GM21737 (cell line): ENCODE data around the gene STRADA.

Source experiments
- ATAC-seq: cut with Tn5 transposase; IDR thresholded peaks from one replicate; pipeline ENCODE4 v1.9.1; 2021; ENCODE audit warnings: mild to moderate bottlenecking, moderate library complexity; ENCODE audit not compliant: unreplicated experiment

STRADA gene

GRCh38 chr17:63686138-63686685 is 55.4 kb downstream of the STRADA start:
- ATAC-seq = no peak

- ATAC-seq = no peak
Measured at GRCh38 chr17:63685578-63685977, 56.0 kb downstream of the STRADA start.

DNA sequence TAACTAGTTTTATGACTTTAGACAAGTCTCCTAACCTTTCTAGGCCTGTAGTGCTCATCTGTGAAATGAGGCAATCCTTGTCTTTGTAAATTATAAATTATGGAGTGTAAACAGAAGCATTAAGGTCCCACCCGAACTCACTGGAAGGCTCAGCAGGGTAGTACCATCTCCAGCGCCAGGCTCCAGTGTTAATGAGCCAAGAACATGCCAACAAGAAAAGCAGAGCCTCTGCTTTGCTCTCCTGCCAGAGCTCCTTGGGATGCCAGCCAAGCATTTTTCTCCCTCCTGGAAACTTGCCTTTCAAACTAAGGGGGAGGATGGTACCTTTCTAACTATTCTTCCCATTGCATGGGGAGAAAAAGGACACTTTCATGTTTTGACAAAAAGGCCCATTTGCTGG is 56.6 kb downstream of the STRADA start:
- no peak for ATAC-seq

DNA sequence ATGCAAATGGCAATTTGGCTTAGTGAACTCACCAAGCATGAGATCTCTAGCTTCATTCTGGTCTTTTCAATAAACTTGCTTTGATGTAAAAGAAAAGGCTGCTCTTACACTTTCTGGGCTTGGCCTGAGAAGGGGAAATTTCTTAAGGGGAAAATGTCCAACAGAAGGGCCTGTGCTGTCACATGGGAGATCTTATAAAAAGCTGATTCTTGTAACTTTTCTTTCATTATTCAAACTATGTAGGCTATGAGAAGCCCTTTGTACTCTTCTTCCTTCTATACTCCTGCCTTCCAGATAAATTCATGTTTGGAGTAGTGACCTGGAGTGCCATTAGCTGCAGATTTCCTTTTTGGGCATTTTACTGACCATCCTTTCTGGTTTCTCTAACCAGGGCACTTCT is 58.6 kb downstream of the STRADA start:
- no peak for ATAC-seq

DNA sequence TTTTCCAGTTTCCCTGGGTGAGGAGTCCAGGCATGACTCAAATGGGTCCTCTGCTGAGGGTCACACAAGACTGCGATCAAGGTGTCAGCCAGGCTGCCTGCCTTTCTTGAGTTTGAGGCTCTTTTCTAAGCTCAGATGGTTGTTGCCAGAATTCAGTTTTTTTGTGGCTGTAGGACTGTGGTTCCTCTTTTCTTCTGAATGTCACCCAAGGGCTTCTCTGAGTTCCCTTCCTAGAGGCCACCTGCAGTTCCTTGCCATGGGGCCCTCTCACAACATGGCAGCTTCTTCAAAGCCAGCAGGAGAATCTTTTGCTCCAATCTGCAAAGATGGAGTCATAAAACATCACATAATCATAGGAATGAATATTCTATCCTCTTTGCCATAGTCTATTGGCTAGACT is 59.2 kb downstream of the STRADA start:
- ATAC-seq = no peak

DNA sequence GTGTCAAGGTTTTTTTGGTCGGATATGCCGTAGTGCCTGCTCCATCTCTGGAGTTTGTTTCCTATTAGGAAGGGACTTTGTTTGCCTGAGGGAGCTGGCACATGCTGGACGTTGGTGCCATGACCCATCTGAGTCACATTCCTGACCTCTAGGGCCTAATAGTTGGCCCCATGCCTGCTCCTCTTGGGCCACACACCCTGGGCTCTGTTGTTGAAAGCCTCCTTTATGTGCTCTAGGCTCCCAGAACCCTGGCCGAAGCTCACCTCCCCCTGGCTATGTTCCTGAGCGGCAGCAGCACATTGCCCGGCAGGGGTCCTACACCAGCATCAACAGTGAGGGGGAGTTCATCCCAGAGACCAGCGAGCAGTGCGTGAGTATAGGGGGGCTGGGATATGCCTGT is 60.1 kb downstream of the STRADA start:
- no peak for ATAC-seq

- ATAC-seq = no peak
Measured at GRCh38 chr17:63680700-63681099, 60.9 kb downstream of the STRADA start.

- no peak for ATAC-seq
Measured at GRCh38 chr17:63679214-63679613, 62.4 kb downstream of the STRADA start.

DNA sequence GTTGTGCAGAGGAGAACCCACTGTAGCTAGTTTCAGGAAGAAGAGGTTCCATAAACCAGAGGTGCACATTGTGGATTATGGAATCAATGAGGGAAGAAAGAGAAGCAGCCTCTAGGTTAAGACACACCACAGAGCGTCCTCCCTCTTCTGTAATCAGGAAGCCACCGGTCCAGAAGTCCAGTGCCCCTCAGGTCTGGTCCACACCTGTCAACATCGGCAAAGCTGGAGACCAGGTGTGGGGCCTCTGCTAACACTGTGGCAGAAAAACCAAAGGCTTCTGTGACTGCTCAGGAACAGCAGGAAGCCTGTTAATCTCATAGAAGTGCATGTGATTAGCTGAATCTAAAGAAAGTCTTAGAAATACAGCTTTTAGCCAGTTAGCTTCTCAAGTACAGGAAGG is 65.0 kb downstream of the STRADA start:
- no peak for ATAC-seq

DNA sequence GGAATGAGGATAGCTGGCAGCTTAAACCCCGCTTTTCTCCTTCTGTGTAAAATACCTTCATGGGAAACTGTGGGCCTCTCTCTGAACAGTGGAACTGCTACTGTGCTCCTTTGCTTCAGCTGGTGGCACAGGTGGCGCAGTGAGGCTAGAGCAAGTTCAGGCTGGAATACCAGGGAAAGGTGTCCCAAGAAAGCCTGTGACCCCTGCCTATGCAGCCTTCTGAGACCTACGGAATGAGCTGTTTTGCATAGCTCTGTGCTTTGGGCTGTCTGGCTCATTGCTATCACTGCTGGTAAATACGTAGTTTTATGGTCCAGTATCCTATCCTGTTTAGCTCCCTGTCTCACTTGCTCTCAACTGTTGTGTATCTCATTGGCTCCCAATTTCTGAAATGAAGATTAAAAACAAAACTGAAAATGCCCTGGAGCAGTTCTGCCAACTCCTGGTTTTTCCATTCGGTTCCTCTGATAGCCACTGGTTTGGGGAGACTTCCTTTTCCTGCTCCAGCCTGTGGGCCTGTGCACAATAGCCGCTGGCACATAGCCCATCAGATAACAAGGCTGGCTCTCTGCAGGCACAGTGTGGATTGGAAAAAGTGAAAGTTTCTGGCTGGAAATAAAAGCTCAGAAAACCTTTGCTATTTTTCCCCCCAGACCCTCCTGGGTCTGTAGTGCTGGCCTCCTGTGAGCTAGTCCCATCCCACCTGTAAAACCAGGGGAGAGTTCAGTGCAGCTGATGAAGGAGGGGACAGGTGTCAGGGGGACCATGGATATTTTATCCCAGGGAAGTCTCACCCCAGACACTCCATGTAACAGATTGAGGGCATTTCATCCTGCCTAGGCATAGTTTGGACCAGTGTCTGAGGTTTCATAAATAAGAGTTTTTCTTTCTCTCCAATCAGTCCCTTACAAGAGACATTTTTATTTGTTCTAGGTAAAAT is 65.7 kb downstream of the STRADA start:
- ATAC-seq = no peak

DNA sequence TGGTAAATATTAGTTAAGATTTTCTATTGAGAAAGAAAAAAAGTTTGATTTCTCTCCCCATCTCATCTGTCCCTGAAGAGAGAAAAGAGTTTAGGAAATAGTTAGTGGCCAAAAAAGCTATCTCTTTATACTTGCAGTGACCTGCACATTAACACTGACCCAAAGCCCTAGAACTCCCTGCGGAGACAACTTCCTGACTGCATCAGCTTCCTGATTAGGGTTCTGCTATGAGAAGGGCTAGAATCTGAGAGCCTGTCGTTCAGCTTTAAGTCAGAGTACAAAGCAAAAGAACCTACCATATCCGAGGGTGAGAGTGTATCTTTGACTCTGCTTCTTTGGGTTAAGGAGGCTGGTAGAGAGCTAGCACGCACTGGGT is 66.4 kb downstream of the STRADA start:
- no peak for ATAC-seq

DNA sequence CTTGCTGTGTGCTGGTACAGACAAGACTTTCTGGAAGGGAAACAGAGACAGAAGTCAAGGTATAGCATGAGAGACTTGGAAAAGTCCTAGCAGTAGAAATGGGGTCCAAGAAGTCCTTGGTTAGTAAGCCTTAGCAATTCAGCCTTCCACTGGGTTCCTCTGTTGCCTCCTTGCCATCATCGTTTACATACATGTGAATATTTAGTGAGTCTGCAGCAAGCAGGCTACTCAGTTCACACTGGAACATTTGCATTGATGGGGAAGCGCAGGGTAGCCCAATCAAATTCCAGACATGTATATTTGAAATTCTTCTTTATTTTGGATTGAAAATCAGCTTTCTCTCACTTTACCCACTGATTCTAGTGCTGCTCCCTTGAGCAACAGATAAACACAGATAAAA is 68.7 kb downstream of the STRADA start:
- ATAC-seq = no peak

DNA sequence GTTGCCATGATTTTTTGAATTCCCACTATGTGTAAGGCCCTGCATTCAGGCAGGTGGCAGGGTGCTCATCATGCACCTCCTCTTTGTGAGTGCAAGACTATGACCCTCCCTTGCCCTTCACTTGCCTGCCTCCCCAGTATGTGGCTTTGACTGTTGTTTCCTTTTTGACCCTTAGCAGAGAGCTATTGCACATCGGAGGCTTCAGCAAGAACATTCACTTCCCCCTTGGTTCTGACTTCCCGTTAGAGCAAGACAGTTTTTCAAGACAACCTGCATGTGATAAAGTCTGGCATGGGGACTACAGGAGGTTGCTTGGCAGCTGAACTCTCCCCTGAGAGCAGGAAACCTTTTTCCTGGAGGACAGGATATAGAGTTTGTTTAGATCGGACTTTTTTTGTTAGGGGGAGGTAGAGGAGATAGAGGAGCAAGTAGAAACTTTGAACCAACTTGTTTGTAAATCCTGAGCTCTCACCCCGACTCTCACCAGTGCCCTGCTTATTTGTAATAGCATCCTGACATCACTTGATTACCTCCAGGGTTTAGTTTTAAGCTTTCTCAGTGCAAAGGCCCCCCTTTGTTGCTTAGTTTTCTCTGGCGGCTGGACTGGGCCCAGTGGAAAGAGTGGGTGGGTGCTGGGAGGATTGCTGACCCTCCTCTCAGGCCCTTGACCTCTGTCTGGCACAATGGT is 75.9 kb downstream of the STRADA start:
- no peak for ATAC-seq

DNA sequence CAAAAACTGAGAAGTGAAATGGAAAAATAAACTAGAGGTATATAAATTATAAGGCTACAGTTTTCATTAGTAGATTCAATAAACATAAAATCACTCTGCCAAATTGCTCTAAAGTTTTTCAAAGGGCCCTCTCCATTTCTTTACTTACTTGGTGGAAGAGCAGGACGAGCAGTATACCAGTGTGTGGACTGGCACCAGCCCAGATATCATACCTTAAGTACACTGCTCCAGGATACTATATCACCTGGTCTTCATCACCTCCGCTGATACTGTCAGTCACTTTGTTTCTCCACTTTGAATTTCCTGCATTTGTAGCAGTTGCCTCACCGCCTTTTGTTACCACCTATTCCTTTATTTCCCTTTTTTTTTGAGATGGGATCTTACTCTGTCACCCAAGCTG is 81.7 kb downstream of the STRADA start:
- ATAC-seq = no peak

- no peak for ATAC-seq
Measured at GRCh38 chr17:63658366-63658765, 83.2 kb downstream of the STRADA start.

GRCh38 chr17:63657786-63658185 is 83.8 kb downstream of the STRADA start:
- no peak for ATAC-seq

- ATAC-seq = no peak
Measured at GRCh38 chr17:63653050-63653449, 88.5 kb downstream of the STRADA start.
